HL-60 (cell line): ENCODE data around the gene AMZ1.
"Not testable (repeated sequence)": the region's sequence is repeated elsewhere in the genome, so short reads cannot be mapped to it uniquely, and the experiment has no call there.

Experiments used
- DNase-seq, 2 experiments: peaks; one replicate each; pipeline ENCODE4 v3.0.0-alpha.2; 2010 to 2020; ENCODE audit warnings: low read depth in 1 of 2, low spot score in 1 of 2
- H3K27ac ChIP-seq: fragments of 250-450 bp; sonication (Bioruptor Pico); replicated peaks from 2 replicates; pipeline ENCODE4 v1.5.1; 2020; ENCODE audit warnings: mild to moderate bottlenecking, moderate library complexity
- H3K27me3 ChIP-seq: fragments of 250-450 bp; sonication (Bioruptor Pico); 2 replicates; pipeline ENCODE4 v1.5.1; 2021; ENCODE audit warnings: mild to moderate bottlenecking, moderate library complexity; ENCODE audit not compliant: insufficient read depth, poor library complexity, severe bottlenecking
- H3K4me3 ChIP-seq: replicated peaks from 2 replicates; pipeline ENCODE4 v1.5.1; 2011; ENCODE audit warnings: mild to moderate bottlenecking, control low read depth, low read length; ENCODE audit not compliant: insufficient read depth
- CTCF ChIP-seq: IDR thresholded peaks from one replicate; pipeline ENCODE4 v1.5.1; 2011; ENCODE audit warnings: low read length, control low read depth, inconsistent platforms; ENCODE audit not compliant: insufficient read depth
- GABPA ChIP-seq: IDR thresholded peaks from 2 replicates; pipeline ENCODE4 v1.6.1; 2012; ENCODE audit warnings: low read depth
- POLR2AphosphoS5 ChIP-seq: IDR thresholded peaks from 2 replicates; pipeline ENCODE4 v1.6.1; 2012; ENCODE audit warnings: low read depth
- REST ChIP-seq: IDR thresholded peaks from 2 replicates; pipeline ENCODE4 v1.6.1; 2012; ENCODE audit warnings: low read depth; ENCODE audit not compliant: insufficient replicate concordance
- SPI1 ChIP-seq: IDR thresholded peaks from 2 replicates; pipeline ENCODE4 v1.6.1; 2012; ENCODE audit warnings: low read depth, mild to moderate bottlenecking, borderline replicate concordance

Gene AMZ1

GRCh38 chr7:2689951-2690705, 2.1 kb downstream of the AMZ1 start:
- Histone ChIP-seq H3K4me3 (no peak overlapping the region), H3K27ac (no peak overlapping the region), H3K27me3 (peaks cover 36% of the 10 kb centered on the region)
- DNase-seq: no peak
- TF ChIP-seq POLR2AphosphoS5 (no peak), CTCF (no peak), SPI1 (no peak), REST (no peak), GABPA (no peak)

- DNase-seq: no peak
- Histone ChIP-seq H3K27ac (no peak overlapping the region), H3K27me3 (peaks cover 36% of the 10 kb centered on the region), H3K4me3 (no peak overlapping the region)
- no peak for TF ChIP-seq REST
- TF ChIP-seq GABPA: no peak
- TF ChIP-seq SPI1: no peak
- TF ChIP-seq CTCF: no peak
- no peak for TF ChIP-seq POLR2AphosphoS5
These were observed 3.2 kb downstream of the AMZ1 start for GRCh38 chr7:2691011-2691707.

GRCh38 chr7:2691932-2692439, 4.0 kb downstream of the AMZ1 start:
- H3K4me3 ChIP-seq, DNase-seq, H3K27ac ChIP-seq: not testable (repeated sequence)
- peaks cover 31% of the 10 kb centered on the region for H3K27me3 ChIP-seq

- TF ChIP-seq POLR2AphosphoS5 (no peak), GABPA (no peak), SPI1 (no peak), CTCF (no peak), REST (no peak)
- Histone ChIP-seq H3K4me3 (no peak overlapping the region), H3K27me3 (peaks cover 26% of the 10 kb centered on the region), H3K27ac (no peak overlapping the region)
- DNase-seq: no peak
These were observed 4.5 kb downstream of the AMZ1 start for GRCh38 chr7:2692543-2692942.

GRCh38 chr7:2693420-2694121, 5.6 kb downstream of the AMZ1 start:
- DNase-seq, H3K4me3 ChIP-seq, H3K27ac ChIP-seq: not testable (repeated sequence)
- H3K27me3 ChIP-seq: peaks cover 20% of the 10 kb centered on the region
